HG03342 (cell line): ENCODE measurements around the gene CTR9.

Experiments used
- ATAC-seq: cut with Tn5 transposase; IDR thresholded peaks from one replicate; pipeline ENCODE4 v1.9.1; 2021; ENCODE audit warnings: mild to moderate bottlenecking, moderate library complexity; ENCODE audit not compliant: unreplicated experiment

CTR9 gene

DNA sequence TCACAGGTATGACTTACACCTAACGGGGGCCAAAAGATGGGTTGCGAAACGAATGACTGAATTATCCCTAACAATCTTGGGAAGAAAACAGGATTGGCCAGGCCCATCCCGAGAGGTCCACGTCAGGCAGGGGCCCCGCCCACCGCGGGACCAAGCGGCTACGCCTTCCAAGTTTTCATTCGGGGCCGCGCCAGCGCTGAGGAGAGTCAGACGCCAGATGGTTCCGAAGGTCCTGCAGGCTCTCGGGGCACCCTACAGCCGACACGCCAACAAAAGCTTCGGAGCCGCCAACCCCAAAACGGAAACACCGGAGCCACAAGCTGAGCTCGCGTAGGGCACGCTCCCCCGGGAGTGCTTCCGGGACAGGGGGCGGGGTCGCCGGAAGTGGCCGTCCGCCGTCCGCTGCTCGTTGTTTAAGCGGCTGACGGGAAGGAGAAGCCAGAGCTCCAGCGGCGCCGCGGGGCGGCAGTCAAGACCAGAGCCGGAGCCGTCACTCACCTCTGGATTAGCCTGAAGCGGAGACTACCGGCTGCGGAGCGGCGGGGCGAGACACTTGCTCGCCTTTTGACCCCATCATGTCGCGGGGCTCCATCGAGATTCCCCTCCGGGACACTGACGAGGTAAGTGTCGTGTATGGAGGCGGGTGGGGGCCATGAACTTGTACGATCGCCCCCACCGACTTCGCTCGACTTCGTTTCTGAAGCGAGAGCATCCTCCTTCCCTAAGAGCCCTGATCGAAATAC is at the start of gene CTR9:
Gene CTR9, plus strand, starts transcription at position 409 of the 743 bp plus-strand sequence. Its CDS starts 167 bp downstream, at position 576.
- peak; percentile 94 for ATAC-seq

DNA sequence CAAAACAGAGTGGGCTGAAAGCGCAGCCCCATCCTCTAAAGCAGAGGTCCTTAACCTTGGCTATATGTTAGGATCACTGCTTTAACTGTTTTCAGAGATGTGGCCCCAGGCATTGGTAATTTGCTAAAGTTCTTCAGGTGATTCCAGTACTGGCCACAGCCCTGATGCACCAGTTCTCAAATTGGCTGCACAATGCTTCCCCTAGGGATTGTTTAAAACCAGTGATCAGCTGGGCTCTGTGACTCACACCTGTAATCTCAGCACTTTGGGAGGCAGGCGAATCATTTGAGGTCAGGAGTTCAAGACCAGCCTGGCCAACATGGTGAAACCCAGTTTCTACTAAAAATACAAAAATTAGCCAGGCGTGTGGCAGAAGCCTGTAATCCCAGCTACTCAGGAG is 49.1 kb upstream of the CTR9 start:
- ATAC-seq: no peak

DNA sequence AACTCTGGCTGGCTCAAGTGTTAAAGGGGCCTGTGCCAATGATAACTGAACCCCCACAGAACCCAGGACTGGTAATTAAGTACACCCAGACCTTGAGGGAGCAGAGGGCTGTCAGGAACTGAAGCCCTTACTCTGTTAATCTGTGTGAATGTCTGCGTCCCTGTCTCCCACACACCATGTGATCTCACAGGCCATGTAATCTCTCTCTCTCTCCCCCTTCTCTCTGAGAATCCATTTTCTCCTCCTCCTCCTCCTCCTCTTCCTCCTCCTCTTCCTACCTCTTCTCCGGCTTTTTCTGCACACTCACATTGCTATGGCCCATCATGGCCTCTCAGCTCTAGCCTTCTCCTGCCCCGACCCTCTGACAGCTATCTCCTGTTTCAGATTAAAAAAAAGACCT is 42.9 kb upstream of the CTR9 start:
- no peak for ATAC-seq

DNA sequence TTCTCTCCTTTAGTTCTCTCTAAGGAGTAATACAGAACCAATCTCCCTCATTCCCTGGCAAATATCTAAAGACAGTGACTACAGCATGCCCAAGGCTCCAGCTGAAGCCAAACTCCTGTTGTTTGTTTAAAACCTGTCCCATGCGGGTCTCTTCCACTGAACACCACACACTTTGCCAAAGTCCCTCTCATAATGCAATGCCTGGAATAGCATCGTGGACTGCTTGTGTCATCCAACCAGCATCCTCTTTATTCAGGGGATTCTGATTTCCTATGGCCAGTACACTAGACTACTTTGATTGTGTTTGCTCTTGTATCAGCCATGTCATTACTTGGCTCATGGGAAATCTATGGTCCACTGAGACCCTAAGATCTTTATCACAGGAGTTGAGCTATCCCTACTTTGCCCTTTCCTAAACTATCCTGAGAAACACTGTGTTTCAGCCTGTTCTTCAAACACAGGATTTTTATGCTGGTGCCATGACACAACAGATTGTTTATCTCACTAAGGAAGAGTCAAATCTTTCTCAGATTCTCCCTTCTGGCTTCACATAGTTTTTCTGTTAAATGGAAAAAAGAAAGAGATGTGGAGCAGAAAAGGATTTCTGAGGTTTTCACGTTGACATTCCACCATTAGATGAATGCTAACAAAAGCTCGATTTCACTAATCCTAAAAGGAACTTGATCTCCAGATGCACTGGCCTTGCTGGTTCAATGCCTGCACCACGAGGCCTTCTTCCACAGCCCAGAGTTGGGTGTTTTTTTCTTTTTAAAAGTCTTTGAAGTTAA is 41.6 kb upstream of the CTR9 start:
- ATAC-seq: no peak

DNA sequence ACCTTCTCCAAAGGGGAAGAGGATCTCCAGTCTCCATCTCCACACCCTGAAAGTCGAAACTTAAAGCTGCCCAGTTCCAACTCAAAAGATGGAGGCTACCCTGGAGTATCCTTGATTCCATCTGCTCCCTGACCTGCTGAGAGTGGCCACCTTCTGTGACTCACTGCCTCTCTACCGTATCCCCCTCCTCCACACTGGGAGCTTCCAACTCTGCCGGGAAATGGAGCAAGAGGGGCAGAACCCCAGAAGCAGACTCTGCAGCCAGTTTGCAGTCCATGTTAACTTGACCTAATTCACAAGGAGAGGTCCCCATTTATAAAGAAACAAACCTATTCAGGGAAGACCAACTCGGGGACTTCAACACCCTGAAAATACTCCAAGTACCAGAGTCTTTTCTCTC is 35.5 kb upstream of the CTR9 start:
- ATAC-seq: no peak

DNA sequence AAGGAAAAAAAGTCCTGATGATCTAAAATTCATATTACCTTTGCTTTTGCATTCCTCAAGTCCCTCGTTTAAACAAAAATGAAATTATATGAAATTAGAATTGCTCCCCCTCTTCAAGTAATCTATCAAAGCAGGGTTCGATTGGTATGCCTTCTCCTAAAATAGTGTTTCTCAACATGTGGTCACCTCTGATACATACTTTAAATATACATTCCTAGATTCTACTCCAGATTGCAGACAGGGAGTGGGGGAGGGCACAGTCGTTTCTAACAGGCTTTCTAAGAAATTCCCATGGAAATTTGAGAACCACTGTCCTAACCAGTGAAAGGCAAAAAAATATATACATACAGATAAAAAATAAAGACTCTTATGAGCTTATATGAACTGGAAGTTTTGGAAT is 34.9 kb upstream of the CTR9 start:
- ATAC-seq: no peak

DNA sequence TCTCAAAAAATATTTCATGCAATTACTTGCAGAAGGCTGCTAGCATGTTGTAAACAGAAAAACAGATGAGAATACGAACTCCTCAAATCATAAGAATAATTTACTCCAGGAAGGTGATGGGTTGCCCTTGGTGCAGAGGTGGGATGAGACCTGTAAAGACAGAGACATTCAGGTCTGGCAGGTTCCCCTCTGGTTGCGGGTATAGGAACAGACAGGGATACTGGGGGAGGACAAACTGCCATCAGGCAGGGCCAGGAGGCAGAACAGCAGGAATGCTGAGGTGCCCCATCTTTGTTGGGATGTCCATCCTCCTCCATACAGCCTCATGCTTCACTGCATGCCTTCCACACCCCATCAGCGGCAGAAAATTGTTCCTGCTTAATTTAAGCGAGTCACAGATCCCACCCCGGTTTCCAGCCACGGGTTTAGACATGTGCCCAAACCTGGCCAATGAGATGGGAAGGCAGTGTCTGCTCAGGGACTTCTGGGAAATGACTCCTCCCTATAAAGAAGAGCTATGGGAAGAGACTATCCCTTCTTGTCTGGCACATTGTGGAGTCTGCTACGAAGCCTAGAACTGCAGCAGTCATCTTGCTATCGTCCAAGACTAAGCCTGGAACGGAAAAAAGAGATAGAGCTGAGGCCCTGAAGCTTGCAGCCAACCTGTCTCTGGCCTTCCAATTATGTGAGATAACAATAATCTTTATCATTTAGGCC is 34.3 kb upstream of the CTR9 start:
- ATAC-seq: no peak

DNA sequence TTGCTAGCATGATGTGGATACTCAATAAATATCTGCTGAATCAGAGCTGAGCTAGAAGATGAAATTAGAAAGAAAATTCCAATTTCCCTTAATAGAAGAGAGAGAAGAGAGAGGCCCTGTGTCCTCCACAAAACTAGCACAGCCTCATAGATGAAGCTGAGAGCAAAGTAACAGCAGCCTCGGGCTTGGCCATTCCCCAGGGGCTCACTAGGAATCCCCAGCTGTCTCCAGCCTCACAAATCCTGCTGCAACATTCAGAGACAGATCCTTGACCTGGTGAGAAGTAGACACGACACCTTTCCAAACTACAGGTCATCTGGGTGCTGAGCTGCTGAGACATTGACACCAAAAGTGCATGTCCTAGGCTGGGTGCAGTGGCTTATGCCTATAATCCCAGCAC is 31.4 kb upstream of the CTR9 start:
- ATAC-seq: no peak

DNA sequence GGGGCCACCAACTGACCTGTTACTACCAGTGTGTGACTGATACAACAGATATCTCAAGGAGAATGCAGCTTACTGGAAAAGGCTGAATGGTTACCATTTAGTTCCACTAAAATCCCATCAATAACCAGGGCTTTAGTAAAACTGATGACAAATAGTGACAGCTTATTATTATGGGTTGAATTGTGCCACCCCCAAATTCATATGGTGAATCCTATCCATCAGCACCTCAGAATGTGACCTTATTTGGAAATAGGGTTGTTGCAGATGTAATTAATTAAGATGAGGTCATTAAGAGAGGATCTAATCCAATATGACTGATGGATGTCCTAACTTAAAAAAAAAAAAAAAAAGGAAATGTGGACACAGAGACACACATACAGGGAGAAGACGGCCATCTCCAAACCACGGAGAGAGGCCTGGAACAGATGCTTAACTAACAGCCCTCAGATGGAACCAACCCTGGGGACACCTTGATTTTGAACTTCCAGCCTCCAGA is 30.1 kb upstream of the CTR9 start:
- ATAC-seq: no peak

DNA sequence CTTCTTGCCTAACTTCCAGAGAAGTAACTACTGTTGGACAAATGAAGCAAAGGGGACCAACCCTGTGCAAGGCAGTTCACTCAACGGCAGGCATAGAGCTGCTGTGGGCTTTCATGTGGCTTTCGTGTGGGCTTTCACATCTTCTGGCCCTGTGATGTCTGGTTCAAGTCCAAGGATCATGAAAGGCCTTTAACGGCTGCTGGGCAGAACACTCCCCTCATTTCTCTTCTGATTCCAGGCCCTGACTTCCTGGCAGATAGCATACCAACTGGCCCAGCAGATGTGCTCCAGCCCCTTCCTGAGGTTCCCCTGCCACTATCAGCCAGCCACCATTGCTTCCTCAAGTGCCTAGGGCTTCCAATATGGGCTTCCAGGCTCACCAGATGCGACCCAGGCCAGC is 28.7 kb upstream of the CTR9 start:
- no peak for ATAC-seq

DNA sequence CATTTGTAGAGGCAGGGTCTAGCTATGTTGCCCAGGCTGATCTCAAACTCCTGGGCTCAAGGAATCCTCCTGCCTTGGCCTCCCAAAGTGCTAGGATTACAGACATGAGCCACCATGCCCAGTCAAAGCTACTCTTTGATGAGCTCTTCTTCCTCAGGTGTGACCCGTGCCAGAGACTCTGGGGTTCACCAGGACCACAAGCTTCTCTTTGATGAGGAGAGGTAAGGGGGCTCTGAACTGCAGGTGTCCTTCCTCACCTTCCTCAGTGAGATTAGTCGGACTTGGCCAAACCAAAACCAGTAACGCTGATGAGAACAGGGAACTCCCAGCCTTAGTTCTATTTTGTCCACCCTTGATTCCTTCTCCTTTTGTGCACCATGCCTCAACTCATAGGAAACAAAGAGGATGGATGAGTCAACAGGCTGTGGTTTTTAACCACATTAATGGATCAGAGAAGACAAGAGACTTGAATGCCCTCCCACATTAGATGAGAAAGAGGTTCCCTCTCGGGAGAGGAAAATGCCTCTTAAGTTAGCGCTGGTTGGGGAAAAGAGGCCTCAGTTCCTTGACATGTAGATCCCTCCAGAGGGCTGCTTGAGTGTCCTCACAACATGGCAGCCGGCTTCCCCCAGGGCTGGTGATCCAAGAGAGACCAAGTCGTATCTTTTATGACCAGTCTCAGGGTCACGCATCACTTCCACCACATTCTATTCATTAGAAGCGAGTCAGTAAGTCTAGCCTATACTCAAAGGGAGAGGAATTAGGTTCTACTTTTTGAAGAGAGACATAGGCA is 25.7 kb upstream of the CTR9 start:
- no peak for ATAC-seq

DNA sequence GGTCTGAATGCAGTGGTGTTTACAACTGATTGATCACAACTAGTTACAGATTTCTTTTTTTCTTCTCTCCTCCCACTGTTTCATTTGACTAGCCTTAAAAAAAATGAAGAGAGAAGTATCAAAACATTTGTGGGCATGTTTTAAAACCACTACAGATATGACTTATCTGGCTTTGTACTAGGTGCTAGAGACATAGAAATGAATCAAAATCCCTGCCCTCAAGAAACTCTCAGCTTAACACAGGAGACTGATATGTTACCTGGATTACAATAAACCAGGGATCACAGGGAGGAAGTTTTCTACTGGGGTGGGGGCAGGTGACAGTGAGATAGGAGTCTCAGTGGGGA is 25.2 kb upstream of the CTR9 start:
- no peak for ATAC-seq

DNA sequence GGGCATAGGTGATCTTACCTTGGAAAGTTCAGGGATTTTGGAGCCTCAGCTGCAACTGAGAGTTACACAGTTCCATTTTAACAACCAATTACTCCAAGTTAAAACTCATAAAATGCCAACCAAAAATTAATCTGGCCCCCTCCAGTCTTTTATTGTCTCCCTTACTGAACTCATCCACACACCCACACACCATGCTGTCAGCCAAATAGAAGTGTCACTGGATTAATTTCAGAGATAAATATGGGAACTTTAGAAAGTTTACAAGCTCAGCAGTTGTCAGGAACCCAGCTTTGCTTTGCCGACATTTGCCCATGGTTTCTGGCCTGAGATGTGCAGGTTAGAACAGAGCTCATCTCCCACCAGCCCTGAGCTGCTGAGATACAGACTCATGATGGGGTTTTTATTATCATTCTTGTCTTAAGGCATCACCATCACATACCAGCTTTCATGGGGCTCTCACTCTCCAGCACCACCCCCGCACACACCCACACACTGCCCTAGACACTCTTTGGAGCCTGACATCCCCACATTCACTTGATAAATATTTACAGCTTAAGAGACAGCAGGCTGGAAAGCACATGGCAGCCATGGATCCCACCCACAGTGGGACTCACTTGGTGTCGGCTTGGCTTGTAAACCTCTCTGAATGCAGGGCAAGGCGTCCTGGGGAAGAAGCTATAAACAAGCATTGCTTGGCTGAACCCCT is 23.7 kb upstream of the CTR9 start:
- ATAC-seq: no peak

DNA sequence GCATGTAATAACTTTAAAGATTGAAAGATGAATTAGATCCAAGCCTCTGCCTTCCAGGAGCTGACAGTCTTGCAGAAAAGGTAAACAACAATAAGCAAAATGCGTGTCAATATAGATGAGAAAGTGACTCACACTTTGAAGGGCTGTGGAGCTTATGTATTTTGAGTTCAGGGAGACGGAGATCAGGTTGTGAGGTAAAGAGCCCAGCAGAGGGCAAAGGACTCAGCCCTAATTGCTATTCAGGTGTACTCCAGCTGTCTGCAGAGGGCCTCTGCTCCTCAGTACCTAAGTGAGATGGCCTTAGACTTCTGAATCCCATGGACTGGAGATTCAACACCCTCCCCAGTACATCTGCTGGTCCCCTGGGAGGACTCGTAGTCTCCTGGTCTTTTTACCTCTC is 22.9 kb upstream of the CTR9 start:
- ATAC-seq: no peak

DNA sequence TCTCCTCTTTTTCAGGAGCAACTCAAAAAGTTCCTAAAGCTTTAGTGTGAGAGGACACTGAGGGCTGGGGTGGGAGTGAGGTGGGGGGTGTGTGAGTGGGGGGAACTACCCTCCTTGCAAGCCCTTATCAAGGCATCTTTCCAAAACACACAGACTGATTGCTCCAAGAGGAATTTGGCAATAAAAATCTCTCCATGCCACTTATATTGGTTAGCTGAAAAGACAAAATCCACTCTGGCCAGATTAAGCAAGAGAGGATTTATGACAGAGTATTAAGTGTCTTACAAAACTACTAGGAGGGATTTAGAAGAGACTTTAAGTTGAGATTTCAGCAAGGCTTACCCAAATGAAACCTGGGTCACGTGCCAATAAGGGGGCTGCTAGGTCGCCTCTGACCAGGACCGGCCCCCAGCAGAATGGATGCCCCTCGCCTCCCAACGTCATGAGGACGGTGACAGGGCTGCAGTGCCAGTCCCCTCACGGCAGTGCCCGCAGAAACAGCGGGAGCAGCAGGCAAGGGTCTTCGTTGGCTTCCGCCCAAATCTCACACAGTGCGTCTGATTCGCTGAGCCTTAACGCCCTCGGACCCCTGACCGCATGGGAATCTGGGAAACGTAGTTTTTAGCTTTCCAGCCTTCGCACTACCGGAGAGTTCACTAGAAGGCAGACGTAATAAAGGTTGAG is 22.1 kb upstream of the CTR9 start:
- ATAC-seq: no peak

DNA sequence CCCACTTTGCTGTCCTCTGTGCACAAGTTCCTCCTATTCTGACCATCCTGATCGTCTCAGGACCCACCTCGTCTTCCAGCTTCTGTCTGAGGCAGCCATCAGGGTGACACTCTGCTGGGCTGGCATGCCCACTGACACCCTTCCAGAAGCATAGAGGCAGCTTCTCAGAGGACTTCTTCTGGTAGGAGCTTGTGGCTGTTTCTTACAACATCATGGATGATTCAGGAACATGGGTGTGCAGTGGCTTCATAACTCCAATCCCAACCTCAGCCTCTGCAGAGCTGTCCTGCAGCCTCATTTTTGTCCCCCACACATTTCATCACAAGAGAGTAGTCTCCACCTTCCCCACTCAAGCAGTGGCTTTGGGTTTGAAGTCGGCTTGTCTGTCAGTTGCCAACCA is 20.9 kb upstream of the CTR9 start:
- ATAC-seq: no peak

DNA sequence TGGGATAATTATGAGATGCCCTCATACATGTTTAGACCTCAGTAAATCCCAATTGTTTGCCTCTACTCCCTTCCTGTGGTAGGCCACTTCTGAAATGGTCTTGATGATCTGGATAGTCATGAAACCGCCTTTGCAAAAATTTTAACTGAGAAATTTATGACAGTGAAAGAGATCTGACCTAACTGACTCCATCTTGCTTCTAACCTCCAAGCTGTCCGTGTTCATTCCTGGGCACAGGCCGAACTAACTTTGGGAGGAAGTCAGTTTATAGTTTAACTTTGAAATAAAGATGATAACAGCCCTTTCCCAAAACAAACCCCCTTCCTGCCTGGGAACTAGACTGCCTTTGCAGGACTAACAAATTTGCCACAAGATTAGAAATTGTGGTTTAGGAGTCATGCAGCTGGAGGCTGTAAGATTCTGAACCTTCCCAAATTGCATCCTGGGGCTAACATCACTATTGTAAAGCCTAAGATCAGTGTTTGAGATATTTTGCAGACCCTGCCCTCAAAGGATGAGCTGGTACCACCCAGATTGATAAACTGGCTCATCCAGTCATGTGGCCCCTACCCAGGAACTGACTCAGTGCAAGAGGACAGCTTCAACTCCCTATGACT is 19.9 kb upstream of the CTR9 start:
- ATAC-seq: no peak

DNA sequence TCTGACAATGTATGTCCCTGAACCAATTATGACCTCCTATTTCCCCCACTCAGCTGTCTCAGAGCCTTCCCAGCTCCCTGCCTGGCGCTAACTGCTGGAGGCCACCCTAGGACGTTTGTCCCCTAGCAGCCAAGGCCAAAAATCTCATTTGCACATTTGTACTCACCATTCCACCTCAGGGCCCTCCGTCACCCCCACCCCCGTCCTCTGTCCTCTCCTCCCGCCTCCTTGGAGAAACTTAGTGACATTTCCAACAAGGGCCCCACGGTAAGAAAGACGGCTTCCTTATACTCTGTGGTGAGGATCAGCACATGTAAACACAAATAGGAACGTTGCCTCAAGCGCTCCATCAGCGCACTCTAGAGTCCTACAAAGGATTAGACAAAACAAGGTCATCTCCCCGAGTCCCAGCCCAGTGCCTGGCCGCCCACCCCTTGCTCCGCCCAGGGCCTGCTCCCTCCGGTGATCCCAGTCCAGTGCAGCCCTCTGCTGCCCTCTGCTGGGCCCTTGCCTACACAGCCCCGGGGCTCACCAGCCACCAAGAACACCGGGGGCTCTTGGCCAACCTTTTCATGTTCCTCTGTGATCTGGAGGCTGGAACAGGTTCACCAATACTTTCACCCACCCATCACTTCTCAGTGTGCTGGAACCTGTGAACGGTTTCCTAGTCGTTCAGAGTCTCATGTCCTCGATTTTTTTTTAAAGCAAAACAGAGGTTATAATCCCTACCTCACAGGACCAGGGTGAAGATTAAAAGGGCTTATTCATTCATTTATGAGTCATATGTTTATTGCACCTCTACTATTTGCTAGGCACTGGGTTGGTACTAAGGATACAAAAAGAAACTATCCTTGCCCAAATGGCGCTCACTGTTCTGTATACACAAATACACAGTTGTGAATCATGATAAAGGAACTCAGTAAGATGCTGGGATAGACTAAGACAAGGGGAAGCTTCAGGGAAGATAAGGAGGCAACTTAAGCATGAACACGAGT is 15.3 kb upstream of the CTR9 start:
- peak; percentile 97 for ATAC-seq
